Testis (tissue), 3 donors: ENCODE measurements around the gene ABCA3. TPM values are rescaled to one million over a fixed set of nuclear protein-coding genes. Genes with fewer than 3 reads are reported as not detected.

Experiments used
- DNase-seq: peaks from one replicate; pipeline ENCODE4 v3.0.0-alpha.2; 2019
- H3K27ac ChIP-seq, 2 donors: fragments of 200-600 bp; sonication (generic); one replicate each; pipeline ENCODE4 v1.5.1; 2019
- H3K27me3 ChIP-seq: fragments of 200-600 bp; sonication (generic); one replicate; pipeline ENCODE4 v1.5.1; 2019
- H3K36me3 ChIP-seq: fragments of 200-600 bp; sonication (generic); one replicate; pipeline ENCODE4 v1.5.1; 2017; ENCODE audit warnings: low read depth; ENCODE audit errors: missing control alignments
- H3K4me1 ChIP-seq: fragments of 200-600 bp; sonication (generic); one replicate; pipeline ENCODE4 v1.5.1; 2019
- H3K4me3 ChIP-seq, 2 donors: fragments of 200-600 bp; sonication (generic); one replicate each; pipeline ENCODE4 v1.5.1; 2017 to 2019
- H3K9me3 ChIP-seq: fragments of 200-600 bp; sonication (generic); one replicate; pipeline ENCODE4 v1.5.1; 2017
- CTCF ChIP-seq, 3 experiments: fragments of 450-650 bp in 2 of 3; fragments of 200-600 bp in 1 of 3; sonication (generic) in 1 of 3; IDR thresholded peaks; one replicate each; pipeline ENCODE4 v1.5.1; 2016 to 2019; ENCODE audit warnings: antibody characterized with exemption in 3 of 3, mild to moderate bottlenecking in 2 of 3, moderate library complexity in 1 of 3
- POLR2A ChIP-seq: fragments of 450-650 bp; IDR thresholded peaks from one replicate; pipeline ENCODE4 v1.6.1; 2017; ENCODE audit warnings: antibody characterized with exemption, mild to moderate bottlenecking, moderate library complexity
- whole genome bisulfite sequencing, 2 donors: methylation state at CpG; one replicate each; pipeline ENCODE4 v1.1.5; 2018; 5-methylcytosine and 5-hydroxymethylcytosine counted together
- intact Hi-C: fragments of 100-400 bp; cut with DNase I; formaldehyde crosslinking; loops from one replicate; pipeline ENCODE4 v1.15.1; 2023; ENCODE audit warnings: low total_unique reads
- microRNA counts, 2 donors: library from miRNA; unstranded; fragments of <30 nt; microRNA quantifications; one replicate each; lab custom pipeline; 2016
- microRNA-seq, 2 donors: library from miRNA; unstranded; fragments of <30 nt; microRNA quantifications; one replicate each; pipeline ENCODE4, GENCODE V29; 2016; ENCODE audit warnings: borderline number of aligned reads in 2 of 2, borderline replicate concordance in 1 of 2
- polyA plus RNA-seq: library from polyadenylated mRNA; stranded (reverse); fragments of 350-450 nt; fragmentation: Illumina TruSeq; extraction: RNeasy Lipid Tissue Mini Kit (QIAGEN cat#74804); gene quantifications from one replicate; pipeline ENCODE4 v1.2.3, GENCODE V29; 2014; ENCODE audit warnings: low read depth, low replicate concordance; ENCODE audit not compliant: insufficient read depth
- small RNA-seq, 2 donors: library from RNA; depleted of rRNA; stranded (forward); fragments of <200 nt; gene quantifications; one replicate each; pipeline ENCODE3, GENCODE V24; 2016
- total RNA-seq, 2 donors: library from RNA; depleted of rRNA; stranded (reverse); fragments of >200 nt; gene quantifications; one replicate each; pipeline ENCODE4 v1.2.3, GENCODE V29; 2016

ABCA3 gene
- total and polyA plus RNA-seq, 3 donors from 2014 or later, result 24.5 to 38.1 (median 35.1) TPM

GRCh38 chr16:2228161-2228824 lies 112.2 kb downstream of the ABCA3 start:
- Histone ChIP-seq H3K27ac (no peak overlapping the region), H3K4me3 (no peak overlapping the region), H3K36me3 (no peaks in the 10 kb centered on the region), H3K9me3 (no peaks in the 10 kb centered on the region), H3K4me1 (peaks cover 19% of the 10 kb centered on the region), H3K27me3 (no peaks in the 10 kb centered on the region)
- no peak for TF ChIP-seq CTCF (IDR thresholded peaks at IDR 0.05)
- no peak for DNase-seq
- 85% methylated on average over 25 of the region's 25 CpGs; no CpG with 5 or more reads in 1 of the 2 donors for WGBS, 2 donors
- intact Hi-C loops, result no loop called here

GRCh38 chr16:2226918-2227317 lies 113.6 kb downstream of the ABCA3 start:
- no peaks in the 10 kb centered on the region for H3K9me3 ChIP-seq
- WGBS, 2 donors, result 93 to 95% methylated on average over 6 of the region's 6 CpGs
- H3K27ac ChIP-seq, result no peak overlapping the region
- H3K27me3 ChIP-seq, result no peaks in the 10 kb centered on the region
- intact Hi-C loops, result no loop called here
- no peaks in the 10 kb centered on the region for H3K36me3 ChIP-seq
- DNase-seq, result no peak
- H3K4me1 ChIP-seq, result peaks cover 19% of the 10 kb centered on the region
- H3K4me3 ChIP-seq, result no peak overlapping the region
- TF ChIP-seq CTCF (IDR thresholded peaks at IDR 0.05) (no peak), POLR2A (no peak)

- Histone ChIP-seq H3K9me3 (no peaks in the 10 kb centered on the region), H3K27me3 (no peaks in the 10 kb centered on the region), H3K4me3 (no peak overlapping the region), H3K36me3 (no peaks in the 10 kb centered on the region), H3K27ac (no peak overlapping the region), H3K4me1 (peaks cover 19% of the 10 kb centered on the region)
- TF ChIP-seq POLR2A (no peak), CTCF (IDR thresholded peaks at IDR 0.05) (no peak)
- DNase-seq, result no peak
- 61 to 69% methylated on average over 9 of the region's 9 CpGs for WGBS, 2 donors
- intact Hi-C loops, result no loop called here
Observed at GRCh38 chr16:2226245-2226793, 114.2 kb downstream of the ABCA3 start.

MicroRNAs within 50 kb of the gene (microRNA counts, 767-probe panel; counts per million panel counts)
- 0 to 152 counts per million in 2 donors for microRNA hsa-miR-940 (lab: Ali Mortazavi, UCI)

Small RNA genes lying within 50 kb of the gene (microRNA-seq; reads per million reads assigned to microRNA genes)
- 0 reads per million in 2 donors for gene MIR3677
- gene MIR4717, result 0 reads per million in 2 donors

Small RNA genes lying within 50 kb of the gene (small RNA-seq; reads per million reads assigned to genes)
- 0 reads per million in 2 donors for gene MIR3677
- gene MIR4717, result 0 reads per million in 2 donors

Other genes starting within 250 kb of the ABCA3 start
- gene PKD1, start 204.8 kb downstream of the ABCA3 start, total RNA-seq, result 100 to 1,000 TPM; 323 to 337 TPM
- 83.4 TPM for gene PKD1, start 204.8 kb downstream of the ABCA3 start, polyA plus RNA-seq
- 1 to 10 TPM; 3.2 to 3.6 TPM for gene RAB26, start 192.1 kb downstream of the ABCA3 start, total RNA-seq
- 1.5 TPM for gene RAB26, start 192.1 kb downstream of the ABCA3 start, polyA plus RNA-seq
- gene TRAF7, start 184.9 kb downstream of the ABCA3 start, total RNA-seq, result 10 to 100 TPM; 36.0 to 46.1 TPM
- 44.6 TPM for gene TRAF7, start 184.9 kb downstream of the ABCA3 start, polyA plus RNA-seq
- gene CASKIN1, start 144.1 kb downstream of the ABCA3 start, total RNA-seq, result 100 to 1,000 TPM in 1 of 2 donors, 1 to 10 TPM in 1; 6.4 to 159 TPM
- 2.1 TPM for gene CASKIN1, start 144.1 kb downstream of the ABCA3 start, polyA plus RNA-seq
- 100 to 1,000 TPM in 1 of 2 donors, 10 to 100 TPM in 1; 95.4 to 113 TPM for gene MLST8, start 135.3 kb downstream of the ABCA3 start, total RNA-seq
- 89.0 TPM for gene MLST8, start 135.3 kb downstream of the ABCA3 start, polyA plus RNA-seq
- 10 to 100 TPM; 37.8 to 66.5 TPM for gene BRICD5, start 129.9 kb downstream of the ABCA3 start, total RNA-seq
- 25.1 TPM for gene BRICD5, start 129.9 kb downstream of the ABCA3 start, polyA plus RNA-seq
- gene PGP, start 125.9 kb downstream of the ABCA3 start, total RNA-seq, result 100 to 1,000 TPM in 1 of 2 donors, 10 to 100 TPM in 1; 50.0 to 118 TPM
- gene PGP, start 125.9 kb downstream of the ABCA3 start, polyA plus RNA-seq, result 56.3 TPM
- 10 to 100 TPM; 57.4 to 69.4 TPM for gene E4F1, start 117.1 kb downstream of the ABCA3 start, total RNA-seq
- gene E4F1, start 117.1 kb downstream of the ABCA3 start, polyA plus RNA-seq, result 20.0 TPM
- 1 to 10 TPM; 2.5 to 3.5 TPM for gene DNASE1L2, start 104.3 kb downstream of the ABCA3 start, total RNA-seq
- 1.1 TPM for gene DNASE1L2, start 104.3 kb downstream of the ABCA3 start, polyA plus RNA-seq
- gene ECI1, start 89.1 kb downstream of the ABCA3 start, total RNA-seq, result 10 to 100 TPM; 36.1 to 39.0 TPM
- gene ECI1, start 89.1 kb downstream of the ABCA3 start, polyA plus RNA-seq, result 25.5 TPM
- gene RNPS1, start 72.6 kb downstream of the ABCA3 start, total RNA-seq, result 100 to 1,000 TPM; 261 to 294 TPM
- gene RNPS1, start 72.6 kb downstream of the ABCA3 start, polyA plus RNA-seq, result 197 TPM
- gene CCNF, start 88.7 kb upstream of the ABCA3 start, total RNA-seq, result 10 to 100 TPM in 1 of 2 donors, 1 to 10 TPM in 1; 9.4 to 10.8 TPM
- 6.0 TPM for gene CCNF, start 88.7 kb upstream of the ABCA3 start, polyA plus RNA-seq
- gene TEDC2, start 119.4 kb upstream of the ABCA3 start, total RNA-seq, result 10 to 100 TPM; 18.0 to 19.4 TPM
- 7.7 TPM for gene TEDC2, start 119.4 kb upstream of the ABCA3 start, polyA plus RNA-seq
- 1 to 10 TPM; 1.1 to 1.7 TPM for gene NTN3, start 130.6 kb upstream of the ABCA3 start, total RNA-seq
- not detected for gene NTN3, start 130.6 kb upstream of the ABCA3 start, polyA plus RNA-seq
- gene TBC1D24, start 134.4 kb upstream of the ABCA3 start, total RNA-seq, result 10 to 100 TPM; 11.2 to 13.5 TPM
- 5.3 TPM for gene TBC1D24, start 134.4 kb upstream of the ABCA3 start, polyA plus RNA-seq
- gene ATP6V0C, start 173.2 kb upstream of the ABCA3 start, total RNA-seq, result 100 to 1,000 TPM; 180 to 190 TPM
- 182 TPM for gene ATP6V0C, start 173.2 kb upstream of the ABCA3 start, polyA plus RNA-seq
- gene AMDHD2, start 179.6 kb upstream of the ABCA3 start, total RNA-seq, result 10 to 100 TPM; 72.8 to 78.8 TPM
- 58.6 TPM for gene AMDHD2, start 179.6 kb upstream of the ABCA3 start, polyA plus RNA-seq
- gene CEMP1, start 190.7 kb upstream of the ABCA3 start, total RNA-seq, result 1 to 10 TPM; 5.4 to 5.5 TPM
- gene CEMP1, start 190.7 kb upstream of the ABCA3 start, polyA plus RNA-seq, result 1.6 TPM
- 10 to 100 TPM; 61.1 to 75.3 TPM for gene PDPK1, start 197.3 kb upstream of the ABCA3 start, total RNA-seq
- 53.0 TPM for gene PDPK1, start 197.3 kb upstream of the ABCA3 start, polyA plus RNA-seq